ENCODE measurements around the gene FGF14.

DNA sequence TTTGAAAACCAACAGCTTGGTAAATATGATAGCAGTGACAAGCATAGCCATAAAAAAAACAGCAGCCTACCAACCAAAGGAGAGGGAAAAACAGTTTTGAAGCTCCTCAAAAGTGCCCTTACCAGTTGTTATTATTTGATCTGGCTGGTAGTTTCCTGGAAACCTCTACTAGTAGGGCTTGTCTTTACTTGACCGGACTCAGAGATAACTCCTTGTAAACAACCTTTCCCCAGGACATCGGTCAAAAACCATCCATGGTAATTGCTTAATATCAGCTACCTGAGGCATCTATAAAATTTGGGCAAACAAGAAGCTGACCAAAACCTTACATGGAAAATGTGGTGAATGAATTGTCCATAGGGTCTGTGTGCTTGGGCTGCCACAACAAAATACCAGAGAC lies 210.9 kb downstream of the FGF14 start:
- TF ChIP-seq POLR2A (IDR thresholded peaks at IDR 0.05) (no peak), EP300 (IDR thresholded peaks at IDR 0.05; ENCODE audit: low read depth) (no peak)
- TF ChIP-seq, protein P1, sequence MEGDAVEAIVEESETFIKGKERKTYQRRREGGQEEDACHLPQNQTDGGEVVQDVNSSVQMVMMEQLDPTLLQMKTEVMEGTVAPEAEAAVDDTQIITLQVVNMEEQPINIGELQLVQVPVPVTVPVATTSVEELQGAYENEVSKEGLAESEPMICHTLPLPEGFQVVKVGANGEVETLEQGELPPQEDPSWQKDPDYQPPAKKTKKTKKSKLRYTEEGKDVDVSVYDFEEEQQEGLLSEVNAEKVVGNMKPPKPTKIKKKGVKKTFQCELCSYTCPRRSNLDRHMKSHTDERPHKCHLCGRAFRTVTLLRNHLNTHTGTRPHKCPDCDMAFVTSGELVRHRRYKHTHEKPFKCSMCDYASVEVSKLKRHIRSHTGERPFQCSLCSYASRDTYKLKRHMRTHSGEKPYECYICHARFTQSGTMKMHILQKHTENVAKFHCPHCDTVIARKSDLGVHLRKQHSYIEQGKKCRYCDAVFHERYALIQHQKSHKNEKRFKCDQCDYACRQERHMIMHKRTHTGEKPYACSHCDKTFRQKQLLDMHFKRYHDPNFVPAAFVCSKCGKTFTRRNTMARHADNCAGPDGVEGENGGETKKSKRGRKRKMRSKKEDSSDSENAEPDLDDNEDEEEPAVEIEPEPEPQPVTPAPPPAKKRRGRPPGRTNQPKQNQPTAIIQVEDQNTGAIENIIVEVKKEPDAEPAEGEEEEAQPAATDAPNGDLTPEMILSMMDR (IDR thresholded peaks at IDR 0.05) = no peak
